Endothelial cell of umbilical vein (primary cell): ENCODE data around the gene MYOF. TPM values are rescaled to one million over a fixed set of nuclear protein-coding genes. Genes with fewer than 3 reads are reported as not detected.

Experiments used
- BruUV-seq: library from RNA; stranded (reverse); fragments of 400-500 nt; replicated peaks from 2 replicates; lab custom pipeline; 2021; lab: Mats Ljungman, UMichigan
- CTCF ChIA-PET: fragments of 300-600, 350-600 bp; sonication (Branson Sonifier 250); formaldehyde crosslinking; loops from one replicate; lab custom pipeline; 2021; ENCODE audit warnings: antibody characterized with exemption, inconsistent platforms; lab: Charles Lee
- POLR2A ChIA-PET: fragments of 300-600, 350-600 bp; sonication (Branson Sonifier 250); formaldehyde crosslinking; loops from one replicate; lab custom pipeline; 2021; ENCODE audit warnings: antibody characterized with exemption, inconsistent platforms; lab: Charles Lee
- DNase-seq: peaks from one replicate; pipeline ENCODE4 v3.0.0-alpha.2; 2011; ENCODE audit warnings: low read depth, low spot score
- FAIRE-seq: peaks from 2 replicates; lab custom pipeline; 2011; peaks lifted over from hg19 to GRCh38; lab: Jason Lieb, UNC
- H2AFZ ChIP-seq: 2 replicates; pipeline ENCODE4 v1.6.0; 2012; ENCODE audit warnings: low read depth, low read length, control low read depth, inconsistent platforms
- H3K27ac ChIP-seq: 2 replicates; pipeline ENCODE4 v1.5.1; 2011; ENCODE audit warnings: low read depth, mild to moderate bottlenecking, control low read depth, low read length, moderate library complexity; ENCODE audit not compliant: insufficient read depth
- H3K27me3 ChIP-seq, 2 experiments: 2 replicates each; pipeline versions ENCODE4 v1.6.0 to v1.6.1; 2011; ENCODE audit warnings: low read length in 2 of 2, mixed read lengths in 1 of 2; ENCODE audit not compliant: control insufficient read depth in 2 of 2, insufficient read depth in 2 of 2
- H3K36me3 ChIP-seq, 2 experiments: 2 replicates in 1 of 2; 3 replicates in 1 of 2; pipeline ENCODE4 v1.5.1; 2011; ENCODE audit warnings: low read length in 2 of 2, mild to moderate bottlenecking in 1 of 2, moderate library complexity in 1 of 2; ENCODE audit not compliant: control insufficient read depth in 2 of 2, insufficient read depth in 2 of 2; ENCODE audit errors: extremely low read depth in 1 of 2
- H3K4me1 ChIP-seq: 3 replicates; pipeline ENCODE4 v1.5.1; 2011; ENCODE audit warnings: mild to moderate bottlenecking, low read length; ENCODE audit not compliant: control insufficient read depth, insufficient read depth; ENCODE audit errors: extremely low read depth
- H3K4me2 ChIP-seq: 2 replicates; pipeline ENCODE4 v1.6.1; 2011; ENCODE audit warnings: low read length, control low read depth, mixed read lengths; ENCODE audit not compliant: insufficient read depth
- H3K4me3 ChIP-seq, 3 experiments: fragments of 200-600 bp in 1 of 3; sonication (generic), shearing (Covaris generic) in 1 of 3; replicated peaks in 1 of 3; 2 replicates each; pipeline ENCODE4 v1.5.1; 2011 to 2016; ENCODE audit warnings: control low read depth in 3 of 3, low read length in 3 of 3, mild to moderate bottlenecking in 2 of 3, inconsistent platforms in 1 of 3, low read depth in 1 of 3, moderate library complexity in 1 of 3; ENCODE audit not compliant: insufficient read depth in 1 of 3
- H3K79me2 ChIP-seq: 2 replicates; pipeline ENCODE4 v1.6.0; 2012; ENCODE audit warnings: low read length, inconsistent platforms; ENCODE audit not compliant: control insufficient read depth, insufficient read depth
- H3K9ac ChIP-seq: replicated peaks from 2 replicates; pipeline ENCODE3; 2011; ENCODE audit warnings: low read length, control low read depth; ENCODE audit not compliant: insufficient read depth; ENCODE audit errors: extremely low read depth
- H3K9me1 ChIP-seq: replicated peaks from 3 replicates; pipeline ENCODE4 v1.6.0; 2011; ENCODE audit warnings: mild to moderate bottlenecking, low read length; ENCODE audit not compliant: control insufficient read depth, insufficient read depth; ENCODE audit errors: extremely low read depth
- H3K9me3 ChIP-seq: replicated peaks from 2 replicates; pipeline ENCODE4 v1.5.1; 2012; ENCODE audit warnings: low read length, inconsistent platforms; ENCODE audit not compliant: control insufficient read depth, insufficient read depth
- H4K20me1 ChIP-seq: replicated peaks from 2 replicates; pipeline ENCODE3; 2011; ENCODE audit warnings: mild to moderate bottlenecking, low read length; ENCODE audit not compliant: control insufficient read depth, insufficient read depth; ENCODE audit errors: extremely low read depth
- CTCF ChIP-seq, 2 donors: IDR thresholded peaks; 1 replicate in 1 of 2; 2 replicates in 1 of 2; pipeline ENCODE4 v1.5.1; 2011; ENCODE audit warnings: low read length in 2 of 2, mild to moderate bottlenecking in 2 of 2, moderate library complexity in 2 of 2, control low read depth in 1 of 2, inconsistent platforms in 1 of 2, low read depth in 1 of 2; ENCODE audit not compliant: insufficient read depth in 1 of 2; ENCODE audit errors: extremely low read depth in 1 of 2
- EZH2 ChIP-seq: IDR thresholded peaks from 2 replicates; pipeline ENCODE4 v1.6.1; 2012; ENCODE audit warnings: borderline replicate concordance, low read depth, mild to moderate bottlenecking, moderate library complexity, low read length, inconsistent platforms; ENCODE audit not compliant: severe bottlenecking
- FOS ChIP-seq: IDR thresholded peaks from 2 replicates; pipeline ENCODE4 v1.6.1; 2011; ENCODE audit warnings: mild to moderate bottlenecking, low read length, moderate library complexity, borderline replicate concordance; ENCODE audit not compliant: insufficient read depth
- GATA2 ChIP-seq: IDR thresholded peaks from 2 replicates; pipeline ENCODE4 v1.7.0; 2011; ENCODE audit warnings: low read depth, mild to moderate bottlenecking, moderate library complexity, mixed read lengths, low read length; ENCODE audit not compliant: insufficient read length, insufficient read depth
- JUN ChIP-seq: IDR thresholded peaks from 2 replicates; pipeline ENCODE4 v1.6.1; 2011; ENCODE audit warnings: borderline replicate concordance, low read depth; ENCODE audit not compliant: insufficient read length, insufficient read depth
- MYC ChIP-seq: IDR thresholded peaks from one replicate; pipeline ENCODE4 v1.6.1; 2011; ENCODE audit warnings: mild to moderate bottlenecking, low read depth, low read length
- POLR2A ChIP-seq: IDR thresholded peaks from 2 replicates; pipeline ENCODE4 v1.6.1; 2012; ENCODE audit warnings: low read depth, mild to moderate bottlenecking, control low read depth, low read length
- POLR2AphosphoS5 ChIP-seq: IDR thresholded peaks from 2 replicates; pipeline ENCODE4 v1.6.1; 2012; ENCODE audit warnings: low read depth, mild to moderate bottlenecking, control low read depth, low read length, moderate library complexity; ENCODE audit not compliant: insufficient read depth
- dilution Hi-C: fragments of 300-500 bp; cut with MboI; formaldehyde crosslinking; loops from one replicate; pipeline ENCODE4 v1.15.0; 2019; ENCODE audit warnings: low sequenced_read_pairs; ENCODE audit not compliant: extremely low pct_ligation_motif_present
- intact Hi-C: fragments of 100-400 bp; cut with micrococcal nuclease; formaldehyde crosslinking; loops from one replicate; pipeline ENCODE4 v1.10.0; 2022
- polyA plus RNA-seq, 4 experiments: library from polyadenylated mRNA; depleted of rRNA in 3 of 4; stranded (reverse) in 3 of 4; unstranded in 1 of 4; fragments of >200 nt; gene quantifications; 2 replicates each; pipeline versions ENCODE4 v1.2.1 to v1.2.3, GENCODE V29; 2011 to 2012; ENCODE audit warnings: missing spikeins in 1 of 4
- total RNA-seq: library from RNA; stranded (reverse); gene quantifications from 2 replicates; pipeline ENCODE4 v1.2.3, GENCODE V29; 2021
- TF ChIP-seq, protein P1 (sequence below): IDR thresholded peaks from 2 replicates; pipeline ENCODE4 v1.6.1; 2011; ENCODE audit not compliant: insufficient read depth, insufficient read length

MYOF gene
- total and polyA plus RNA-seq, 2 donors (not counting 3 experiments of a cell fraction or from before 2014, with no cell fraction given): 98.4 to 379 TPM

GRCh38 chr10:93501650-93502049, 19.5 kb upstream of the MYOF start:
- H4K20me1 ChIP-seq: no peaks in the 10 kb centered on the region
- no peak for DNase-seq
- ChIA-PET POLR2A (no interaction called here), CTCF (interaction anchor here (0.9 to 3.2 kb wide), 7 partner anchors 10 to 513 kb away, joined by 3 to 18 read pairs (median 7); partner anchors contain the start of gene MYOF)
- H3K4me1 ChIP-seq: peaks cover 16% of the 10 kb centered on the region
- no TSS peak for BruUV-seq
- H3K9me1 ChIP-seq: no peaks in the 10 kb centered on the region
- H2AFZ ChIP-seq: no peak overlapping the region
- no peak overlapping the region for H3K27ac ChIP-seq
- no peak overlapping the region for H3K4me3 ChIP-seq
- no peak overlapping the region for H3K9ac ChIP-seq
- dilution Hi-C loops: no loop called here
- H3K4me2 ChIP-seq: no peak overlapping the region
- peaks cover 55% of the 10 kb centered on the region for H3K79me2 ChIP-seq
- no peaks in the 10 kb centered on the region for H3K9me3 ChIP-seq
- peaks cover 0 to 16% of the 10 kb centered on the region in 2 experiments for H3K36me3 ChIP-seq
- intact Hi-C loops: loop anchor here (5.0 kb wide), 1 partner anchor 189 kb away; no protein-coding TSS in a partner anchor
- H3K27me3 ChIP-seq: no peaks in the 10 kb centered on the region
- no peak for FAIRE-seq
- TF ChIP-seq JUN (no peak), POLR2AphosphoS5 (no peak), POLR2A (no peak), CTCF (IDR thresholded peaks at IDR 0.05; ENCODE audit: extremely low read depth in 1 of 2, insufficient read depth in 1 of 2, low read depth in 1 of 2, low read length in 2 of 2) (no peak), MYC (no peak), GATA2 (no peak), FOS (no peak), EZH2 (no peak)
- TF ChIP-seq, protein P1, sequence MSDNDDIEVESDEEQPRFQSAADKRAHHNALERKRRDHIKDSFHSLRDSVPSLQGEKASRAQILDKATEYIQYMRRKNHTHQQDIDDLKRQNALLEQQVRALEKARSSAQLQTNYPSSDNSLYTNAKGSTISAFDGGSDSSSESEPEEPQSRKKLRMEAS: no peak
